B cell (primary cell): ENCODE results near the gene PTPN11. TPM values are rescaled to one million over a fixed set of nuclear protein-coding genes. Genes with fewer than 3 reads are reported as not detected.

ENCODE experiments used
- ATAC-seq: fragments of 200-7000 bp; cut with Tn5 transposase; one replicate; pipeline ENCODE4 v1.10.0; 2021; ENCODE audit warnings: low read depth, mild to moderate bottlenecking, moderate number of reproducible peaks, moderate library complexity
- CTCF ChIA-PET: fragments of 350-600 bp; sonication (Branson Sonifier 250); formaldehyde crosslinking; loops from one replicate; lab custom pipeline; 2021; ENCODE audit warnings: antibody characterized with exemption, inconsistent platforms; lab: Charles Lee
- POLR2A ChIA-PET: fragments of 350-600 bp; sonication (Branson Sonifier 250); formaldehyde crosslinking; loops from one replicate; lab custom pipeline; 2021; ENCODE audit warnings: antibody characterized with exemption; lab: Charles Lee
- DNase-seq: peaks from one replicate; pipeline ENCODE4 v3.0.0; 2013
- H2AFZ ChIP-seq: 2 replicates; pipeline ENCODE4 v1.6.1; 2012; ENCODE audit warnings: mild to moderate bottlenecking, low read depth, low read length; ENCODE audit not compliant: insufficient read depth, poor library complexity, severe bottlenecking
- H3K27ac ChIP-seq, 2 donors: 1 replicate in 1 of 2; 2 replicates in 1 of 2; pipeline ENCODE4 v1.5.1; 2012 to 2013; ENCODE audit warnings: low read length in 2 of 2, mild to moderate bottlenecking in 2 of 2, moderate library complexity in 1 of 2
- H3K27me3 ChIP-seq, 4 experiments: fragments of 200-600 bp in 1 of 4; sonication (generic) in 1 of 4; replicated peaks in 1 of 4; 1 replicate in 2 of 4; 2 replicates in 2 of 4; pipeline versions ENCODE4 v1.6.1 to v1.7.0; 2013 to 2016; ENCODE audit warnings: low read length in 3 of 4, mild to moderate bottlenecking in 2 of 4, mixed read lengths in 1 of 4, moderate library complexity in 1 of 4; ENCODE audit not compliant: insufficient read depth in 4 of 4, control insufficient read depth in 3 of 4; ENCODE audit errors: control extremely low read depth in 1 of 4
- H3K36me3 ChIP-seq, 2 experiments: replicated peaks in 1 of 2; 1 replicate in 1 of 2; 2 replicates in 1 of 2; pipeline versions ENCODE4 v1.6.1 to v1.7.1; 2013; ENCODE audit warnings: low read length in 1 of 2; ENCODE audit not compliant: insufficient read depth in 2 of 2, control insufficient read depth in 1 of 2; ENCODE audit errors: control extremely low read depth in 1 of 2, extremely low read depth in 1 of 2
- H3K4me1 ChIP-seq, 2 donors: fragments of 200-600 bp in 1 of 2; sonication (generic) in 1 of 2; 1 replicate in 1 of 2; 2 replicates in 1 of 2; pipeline versions ENCODE4 v1.5.1 to v1.6.1; 2013 to 2017; ENCODE audit warnings: low read length in 2 of 2; ENCODE audit not compliant: control insufficient read depth in 2 of 2, insufficient read depth in 2 of 2
- H3K4me2 ChIP-seq: replicated peaks from 2 replicates; pipeline ENCODE3; 2012; ENCODE audit warnings: mild to moderate bottlenecking, low read depth, low read length; ENCODE audit not compliant: poor library complexity, severe bottlenecking
- H3K4me3 ChIP-seq, 5 experiments: fragments of 200-600 bp in 1 of 5; sonication (generic) in 1 of 5; 1 replicate in 3 of 5; 2 replicates in 2 of 5; pipeline versions ENCODE4 v1.5.1 to v1.7.0; 2011 to 2016; ENCODE audit warnings: low read length in 4 of 5, mild to moderate bottlenecking in 4 of 5, low read depth in 2 of 5, control low read depth in 1 of 5, moderate library complexity in 1 of 5; ENCODE audit not compliant: insufficient read depth in 1 of 5; ENCODE audit errors: control extremely low read depth in 1 of 5, extremely low read depth in 1 of 5
- H3K79me2 ChIP-seq: fragments of 200-600 bp; sonication (generic); one replicate; pipeline ENCODE4 v1.6.0; 2016; ENCODE audit warnings: low read length; ENCODE audit not compliant: control insufficient read depth, insufficient read depth
- H3K9ac ChIP-seq: fragments of 200-600 bp; sonication (generic); 2 replicates; pipeline ENCODE4 v1.6.1; 2017; ENCODE audit warnings: mild to moderate bottlenecking, low read length, moderate library complexity
- H3K9me3 ChIP-seq, 3 donors: one replicate each; pipeline versions ENCODE4 v1.6.1 to v1.7.1; 2013; ENCODE audit warnings: low read length in 2 of 3; ENCODE audit not compliant: control insufficient read depth in 2 of 3, insufficient read depth in 1 of 3; ENCODE audit errors: control extremely low read depth in 1 of 3
- H4K20me1 ChIP-seq: 2 replicates; pipeline ENCODE4 v1.6.0; 2012; ENCODE audit warnings: mild to moderate bottlenecking, low read length; ENCODE audit not compliant: insufficient read depth, control insufficient read depth, poor library complexity, severe bottlenecking
- H3K27ac Mint-ChIP-seq: one replicate; pipeline ENCODE4 v1.8.0; 2021; ENCODE audit warnings: mixed read lengths
- H3K27me3 Mint-ChIP-seq: one replicate; pipeline ENCODE4 v1.8.0; 2021; ENCODE audit warnings: mixed read lengths
- H3K4me1 Mint-ChIP-seq: one replicate; pipeline ENCODE4 v1.8.0; 2021; ENCODE audit warnings: mixed read lengths
- H3K4me3 Mint-ChIP-seq: one replicate; pipeline ENCODE4 v1.8.0; 2021; ENCODE audit warnings: mixed read lengths
- H3K9me3 Mint-ChIP-seq: one replicate; pipeline ENCODE4 v1.8.0; 2022; ENCODE audit warnings: mixed read lengths; ENCODE audit not compliant: insufficient read depth
- EZH2 ChIP-seq: IDR thresholded peaks from 2 replicates; pipeline ENCODE4 v1.6.1; 2012; ENCODE audit warnings: borderline replicate concordance, low read depth, mild to moderate bottlenecking, moderate library complexity, low read length; ENCODE audit not compliant: insufficient read depth, poor library complexity, severe bottlenecking
- WGBS: methylation state at CpG from one replicate; pipeline ENCODE4 v1.1.5; 2013; ENCODE audit warnings: missing lambda C conversion rate; ENCODE audit not compliant: insufficient coverage; 5-methylcytosine and 5-hydroxymethylcytosine counted together
- intact Hi-C: fragments of 100-400 bp; cut with micrococcal nuclease; formaldehyde crosslinking; loops from one replicate; pipeline ENCODE4 v1.10.0; 2022
- polyA plus RNA-seq: library from polyadenylated mRNA; depleted of rRNA; stranded (reverse); fragments of >200 nt; gene quantifications from 2 replicates; pipeline ENCODE4 v1.2.3, GENCODE V29; 2012
- total RNA-seq, 2 donors: library from RNA; stranded (reverse); fragments of 120-200 nt in 1 of 2; gene quantifications; 1 replicate in 1 of 2; 2 replicates in 1 of 2; pipeline versions ENCODE4 v1.2.3 to v1.2.4, GENCODE V29; 2013 to 2022
- TF ChIP-seq, protein P1 (sequence below): fragments of 200-600 bp; IDR thresholded peaks from one replicate; pipeline ENCODE4 v1.8.0; 2022; ENCODE audit warnings: antibody characterized with exemption, mild to moderate bottlenecking

Gene PTPN11
- total and polyA plus RNA-seq, 2 donors (not counting 1 experiment from before 2014, with no cell fraction given), result 7.8 to 53.1 TPM

DNA sequence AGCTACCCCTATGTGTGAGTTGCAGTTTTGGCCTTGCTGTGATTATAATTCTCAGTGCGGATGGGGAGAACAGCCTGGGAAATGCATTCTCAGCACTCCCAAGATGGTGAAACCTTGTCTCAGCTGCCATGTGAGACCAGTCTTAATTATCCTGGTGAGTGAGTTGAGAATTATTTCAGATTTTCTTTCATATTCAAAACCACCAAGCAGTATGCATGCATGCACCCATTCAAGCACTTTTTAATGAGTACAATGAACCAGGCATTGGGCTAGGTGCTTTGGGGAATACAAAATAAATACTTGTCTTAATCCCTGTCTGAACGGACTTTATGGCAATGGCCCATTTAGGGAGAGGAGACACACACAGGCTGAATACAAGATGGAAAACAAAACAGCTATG, 94.7 kb downstream of the PTPN11 start:
- Histone ChIP-seq H3K36me3 (peaks cover 2 to 4% of the 10 kb centered on the region in 2 experiments), H3K9me3 (no peaks in the 10 kb centered on the region), H3K4me2 (no peak overlapping the region), H3K27ac (no peak overlapping the region), H2AFZ (no peak overlapping the region), H3K4me3 (no peak overlapping the region), H3K27me3 (no peaks in the 10 kb centered on the region), H3K4me1 (no peaks in the 10 kb centered on the region), H3K79me2 (no peaks in the 10 kb centered on the region), H4K20me1 (no peaks in the 10 kb centered on the region), H3K9ac (no peak overlapping the region)
- no peak for ATAC-seq
- POLR2A ChIA-PET, result no interaction called here
- no peaks in the 10 kb centered on the region for H3K4me1 Mint-ChIP-seq
- H3K27ac Mint-ChIP-seq, result no peak overlapping the region
- no peaks in the 10 kb centered on the region for H3K9me3 Mint-ChIP-seq
- intact Hi-C loops, result no loop called here
- TF ChIP-seq, protein P1, sequence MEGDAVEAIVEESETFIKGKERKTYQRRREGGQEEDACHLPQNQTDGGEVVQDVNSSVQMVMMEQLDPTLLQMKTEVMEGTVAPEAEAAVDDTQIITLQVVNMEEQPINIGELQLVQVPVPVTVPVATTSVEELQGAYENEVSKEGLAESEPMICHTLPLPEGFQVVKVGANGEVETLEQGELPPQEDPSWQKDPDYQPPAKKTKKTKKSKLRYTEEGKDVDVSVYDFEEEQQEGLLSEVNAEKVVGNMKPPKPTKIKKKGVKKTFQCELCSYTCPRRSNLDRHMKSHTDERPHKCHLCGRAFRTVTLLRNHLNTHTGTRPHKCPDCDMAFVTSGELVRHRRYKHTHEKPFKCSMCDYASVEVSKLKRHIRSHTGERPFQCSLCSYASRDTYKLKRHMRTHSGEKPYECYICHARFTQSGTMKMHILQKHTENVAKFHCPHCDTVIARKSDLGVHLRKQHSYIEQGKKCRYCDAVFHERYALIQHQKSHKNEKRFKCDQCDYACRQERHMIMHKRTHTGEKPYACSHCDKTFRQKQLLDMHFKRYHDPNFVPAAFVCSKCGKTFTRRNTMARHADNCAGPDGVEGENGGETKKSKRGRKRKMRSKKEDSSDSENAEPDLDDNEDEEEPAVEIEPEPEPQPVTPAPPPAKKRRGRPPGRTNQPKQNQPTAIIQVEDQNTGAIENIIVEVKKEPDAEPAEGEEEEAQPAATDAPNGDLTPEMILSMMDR, result no peak
- TF ChIP-seq EZH2, result no peak
- H3K4me3 Mint-ChIP-seq, result no peak overlapping the region
- H3K27me3 Mint-ChIP-seq, result peaks cover 2% of the 10 kb centered on the region
- 94% methylated on average over 2 of the region's 2 CpGs for WGBS
- DNase-seq, result no peak
- CTCF ChIA-PET, result no interaction called here

DNA sequence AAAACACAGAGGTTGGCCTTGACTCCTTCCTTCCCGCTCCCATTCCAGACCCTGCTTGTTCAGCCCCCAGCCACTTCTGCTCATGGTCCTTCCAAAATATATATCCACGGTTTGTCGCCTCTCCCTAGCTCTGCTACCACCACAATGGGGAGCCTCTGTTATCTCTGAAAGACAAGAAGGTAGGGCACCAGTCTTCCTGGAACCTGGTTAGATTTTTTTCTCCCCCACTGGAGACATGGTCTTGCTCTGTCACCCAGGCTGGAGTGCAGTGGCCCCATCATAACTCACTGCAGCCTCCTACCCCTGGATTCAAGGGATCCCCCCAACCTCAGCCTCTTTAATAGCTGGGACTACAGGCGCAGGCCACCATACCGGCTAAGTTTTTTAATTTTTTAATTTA, 95.7 kb downstream of the PTPN11 start:
- H4K20me1 ChIP-seq, result no peaks in the 10 kb centered on the region
- H3K4me2 ChIP-seq, result no peak overlapping the region
- no peaks in the 10 kb centered on the region for H3K9me3 ChIP-seq
- no peak for TF ChIP-seq EZH2
- TF ChIP-seq, protein P1, result no peak
- POLR2A ChIA-PET, result no interaction called here
- no peak overlapping the region for H3K4me3 Mint-ChIP-seq
- DNase-seq (no peak), ATAC-seq (no peak)
- intact Hi-C loops, result no loop called here
- no peaks in the 10 kb centered on the region for H3K4me1 ChIP-seq
- CTCF ChIA-PET, result no interaction called here
- H3K79me2 ChIP-seq, result no peaks in the 10 kb centered on the region
- peaks cover 2 to 4% of the 10 kb centered on the region in 2 experiments for H3K36me3 ChIP-seq
- H3K27me3 Mint-ChIP-seq, result peaks cover 8% of the 10 kb centered on the region
- H3K27ac Mint-ChIP-seq, result no peak overlapping the region
- no peaks in the 10 kb centered on the region for H3K27me3 ChIP-seq
- H3K4me1 Mint-ChIP-seq, result no peaks in the 10 kb centered on the region
- H3K9ac ChIP-seq, result no peak overlapping the region
- no peak overlapping the region for H3K27ac ChIP-seq
- no peaks in the 10 kb centered on the region for H3K9me3 Mint-ChIP-seq
- H3K4me3 ChIP-seq, result no peak overlapping the region
- no peak overlapping the region for H2AFZ ChIP-seq
- WGBS, result 100% methylated on average over 3 of the region's 5 CpGs
